ENCODE measurements around the gene SCD5. TPM values are rescaled to one million over a fixed set of nuclear protein-coding genes. Genes with fewer than 3 reads are reported as not detected.

Gene SCD5
- total and polyA plus RNA-seq, 3 donors from 2014 or later: 76.4 to 161 (median 149) TPM

GRCh38 chr4:82718162-82718940, 80.2 kb downstream of the SCD5 start:
- H3K9me3 ChIP-seq: no peaks in the 10 kb centered on the region
- 28 to 34% methylated on average over 7 of the region's 7 CpGs for WGBS, 2 donors
- intact Hi-C loops (cut with DNase I; ENCODE audit: low total_unique reads): no loop called here
- H3K27ac ChIP-seq: peak overlapping the region; percentile 59 to 62
- no peaks in the 10 kb centered on the region for H3K36me3 ChIP-seq (ENCODE audit: low read depth, missing control alignments)
- TF ChIP-seq CTCF (IDR thresholded peaks at IDR 0.05) (no peak), POLR2A (IDR thresholded peaks at IDR 0.05) (no peak)
- H3K4me1 ChIP-seq: peaks cover 28% of the 10 kb centered on the region
- H3K4me3 ChIP-seq: no peak overlapping the region
- DNase-seq: peak; percentile 86
- no peaks in the 10 kb centered on the region for H3K27me3 ChIP-seq

GRCh38 chr4:82715731-82716617, 82.6 kb downstream of the SCD5 start:
- DNase-seq: no peak
- Histone ChIP-seq H3K9me3 (no peaks in the 10 kb centered on the region), H3K36me3 (ENCODE audit: low read depth, missing control alignments) (no peaks in the 10 kb centered on the region), H3K27ac (peak overlapping the region in 1 of 2 donors; percentile 28), H3K27me3 (no peaks in the 10 kb centered on the region), H3K4me3 (no peak overlapping the region), H3K4me1 (peaks cover 22% of the 10 kb centered on the region)
- intact Hi-C loops (cut with DNase I; ENCODE audit: low total_unique reads): no loop called here
- TF ChIP-seq POLR2A (IDR thresholded peaks at IDR 0.05) (no peak), CTCF (IDR thresholded peaks at IDR 0.05) (no peak)
- 63 to 69% methylated on average over 12 of the region's 12 CpGs for WGBS, 2 donors

- 97 to 100% methylated on average over 3 of the region's 3 CpGs for WGBS, 2 donors
- Histone ChIP-seq H3K4me1 (peaks cover 19% of the 10 kb centered on the region), H3K4me3 (no peak overlapping the region), H3K27me3 (no peaks in the 10 kb centered on the region), H3K27ac (no peak overlapping the region), H3K36me3 (ENCODE audit: low read depth, missing control alignments) (no peaks in the 10 kb centered on the region), H3K9me3 (no peaks in the 10 kb centered on the region)
- no peak for DNase-seq
- TF ChIP-seq CTCF (IDR thresholded peaks at IDR 0.05): no peak
- TF ChIP-seq POLR2A (IDR thresholded peaks at IDR 0.05): no peak
- intact Hi-C loops (cut with DNase I; ENCODE audit: low total_unique reads): no loop called here
Observed at GRCh38 chr4:82713856-82714255, 84.7 kb downstream of the SCD5 start.

- Histone ChIP-seq H3K27ac (no peak overlapping the region), H3K9me3 (no peaks in the 10 kb centered on the region), H3K4me3 (no peak overlapping the region), H3K4me1 (peaks cover 16% of the 10 kb centered on the region), H3K27me3 (no peaks in the 10 kb centered on the region), H3K36me3 (ENCODE audit: low read depth, missing control alignments) (no peaks in the 10 kb centered on the region)
- intact Hi-C loops (cut with DNase I; ENCODE audit: low total_unique reads): no loop called here
- DNase-seq: no peak
- TF ChIP-seq CTCF (IDR thresholded peaks at IDR 0.05): no peak
- TF ChIP-seq POLR2A (IDR thresholded peaks at IDR 0.05): no peak
- 65 to 77% methylated on average over 3 to 5 of the region's 5 CpGs for WGBS, 2 donors
Observed at GRCh38 chr4:82712561-82712960, 86.0 kb downstream of the SCD5 start.
